ENCODE measurements around the gene ZNF678.
"Not testable (repeated sequence)": the region's sequence is repeated elsewhere in the genome, so short reads cannot be mapped to it uniquely, and the experiment has no call there.

DNA sequence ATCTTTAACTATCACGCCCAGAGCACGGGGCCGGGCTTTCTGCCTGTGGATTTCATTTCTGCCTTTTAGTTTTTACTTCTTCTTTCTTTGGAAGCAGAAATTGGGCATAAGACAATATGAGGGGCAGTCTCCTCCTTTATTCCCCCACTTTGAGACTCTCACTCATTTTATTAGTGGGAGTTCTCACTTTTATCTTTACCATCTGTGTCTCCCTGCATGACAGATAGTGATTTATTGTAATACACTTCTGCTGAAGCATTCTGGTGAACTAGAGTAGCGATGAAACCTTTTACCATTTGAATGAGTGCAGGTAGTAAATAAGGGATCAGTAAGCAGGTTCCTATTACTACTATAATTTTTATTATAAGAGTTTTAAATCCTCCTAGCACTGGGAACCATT lies 26.4 kb downstream of the ZNF678 start:
- TF ChIP-seq EZH2 (IDR thresholded peaks at IDR 0.05; ENCODE audit: insufficient read depth, poor library complexity, severe bottlenecking); EZH2phosphoT487 (IDR thresholded peaks at IDR 0.05; ENCODE audit: insufficient read depth, low read depth): not testable (repeated sequence)

Measured in GM23248 (cell line).